NT2/D1 (cell line): ENCODE measurements around the gene KLHL28.

Experiments
- DNase-seq: peaks from one replicate; pipeline ENCODE4 v3.0.0-alpha.2; 2011; ENCODE audit warnings: low read depth, low spot score
- H3K27me3 ChIP-seq: 2 replicates; pipeline ENCODE4 v1.6.0; 2011; ENCODE audit warnings: mild to moderate bottlenecking; ENCODE audit not compliant: insufficient read length, insufficient read depth
- H3K36me3 ChIP-seq: 2 replicates; pipeline ENCODE4 v1.6.1; 2011; ENCODE audit warnings: mild to moderate bottlenecking, low read length, mixed read lengths; ENCODE audit not compliant: insufficient read depth, insufficient read length
- H3K4me1 ChIP-seq: 2 replicates; pipeline ENCODE4 v1.5.1; 2011; ENCODE audit not compliant: insufficient read depth, insufficient read length
- H3K4me3 ChIP-seq: 2 replicates; pipeline ENCODE4 v1.5.1; 2011; ENCODE audit warnings: low read depth; ENCODE audit not compliant: insufficient read length
- H3K9ac ChIP-seq: 2 replicates; pipeline ENCODE4 v1.6.0; 2011; ENCODE audit warnings: low read depth; ENCODE audit not compliant: insufficient read length
- H3K9me3 ChIP-seq: 2 replicates; pipeline ENCODE4 v1.5.1; 2011; ENCODE audit warnings: mild to moderate bottlenecking, low read length; ENCODE audit not compliant: insufficient read depth
- SUZ12 ChIP-seq: IDR thresholded peaks from 2 replicates; pipeline ENCODE4 v1.6.1; 2011; ENCODE audit not compliant: insufficient read length, insufficient read depth; ENCODE audit errors: extremely low read depth
- YY1 ChIP-seq: IDR thresholded peaks from 2 replicates; pipeline ENCODE4 v1.6.1; 2011; ENCODE audit not compliant: insufficient read length, insufficient read depth
- ZNF274 ChIP-seq: IDR thresholded peaks from 2 replicates; pipeline ENCODE4 v1.6.1; 2011; ENCODE audit warnings: mild to moderate bottlenecking, low read depth, low read length

Gene KLHL28

GRCh38 chr14:44982594-44982993, 20.8 kb upstream of the KLHL28 start:
- no peaks in the 10 kb centered on the region for H3K9me3 ChIP-seq
- H3K4me1 ChIP-seq: no peaks in the 10 kb centered on the region
- H3K4me3 ChIP-seq: no peak overlapping the region
- H3K27me3 ChIP-seq: no peaks in the 10 kb centered on the region
- DNase-seq: no peak
- H3K9ac ChIP-seq: no peak overlapping the region
- H3K36me3 ChIP-seq: no peaks in the 10 kb centered on the region
- TF ChIP-seq ZNF274 (no peak), YY1 (no peak), SUZ12 (no peak)

- no peaks in the 10 kb centered on the region for H3K4me1 ChIP-seq
- no peaks in the 10 kb centered on the region for H3K36me3 ChIP-seq
- no peak overlapping the region for H3K4me3 ChIP-seq
- no peaks in the 10 kb centered on the region for H3K9me3 ChIP-seq
- TF ChIP-seq YY1: no peak
- TF ChIP-seq SUZ12: no peak
- TF ChIP-seq ZNF274: no peak
- DNase-seq: no peak
- no peak overlapping the region for H3K9ac ChIP-seq
- no peaks in the 10 kb centered on the region for H3K27me3 ChIP-seq
Measured at GRCh38 chr14:44981198-44981597, 19.5 kb upstream of the KLHL28 start.

GRCh38 chr14:44979740-44980356, 18.1 kb upstream of the KLHL28 start:
- DNase-seq: no peak
- no peak overlapping the region for H3K9ac ChIP-seq

GRCh38 chr14:44979273-44979672, 17.5 kb upstream of the KLHL28 start:
- H3K4me1 ChIP-seq: no peaks in the 10 kb centered on the region
- TF ChIP-seq ZNF274 (no peak), YY1 (no peak), SUZ12 (no peak)
- no peaks in the 10 kb centered on the region for H3K9me3 ChIP-seq
- H3K27me3 ChIP-seq: no peaks in the 10 kb centered on the region
- no peak overlapping the region for H3K4me3 ChIP-seq
- no peak overlapping the region for H3K9ac ChIP-seq
- no peak for DNase-seq
- no peaks in the 10 kb centered on the region for H3K36me3 ChIP-seq

More at GRCh38 chr14:44979740-44980356, 18.1 kb upstream of the KLHL28 start:
- Histone ChIP-seq H3K36me3 (no peaks in the 10 kb centered on the region), H3K27me3 (no peaks in the 10 kb centered on the region), H3K9me3 (no peaks in the 10 kb centered on the region), H3K4me3 (no peak overlapping the region), H3K4me1 (no peaks in the 10 kb centered on the region)
- TF ChIP-seq ZNF274 (no peak), YY1 (no peak), SUZ12 (no peak)

- Histone ChIP-seq H3K9ac (no peak overlapping the region), H3K4me1 (no peaks in the 10 kb centered on the region), H3K4me3 (no peak overlapping the region), H3K36me3 (no peaks in the 10 kb centered on the region), H3K9me3 (no peaks in the 10 kb centered on the region), H3K27me3 (no peaks in the 10 kb centered on the region)
- TF ChIP-seq SUZ12: no peak
- no peak for TF ChIP-seq YY1
- TF ChIP-seq ZNF274: no peak
- DNase-seq: no peak
Measured at GRCh38 chr14:44971459-44971858, 9.7 kb upstream of the KLHL28 start.

- Histone ChIP-seq H3K36me3 (no peaks in the 10 kb centered on the region), H3K9ac (no peak overlapping the region), H3K27me3 (no peaks in the 10 kb centered on the region), H3K4me1 (no peaks in the 10 kb centered on the region), H3K4me3 (no peak overlapping the region), H3K9me3 (no peaks in the 10 kb centered on the region)
- no peak for DNase-seq
- TF ChIP-seq YY1 (no peak), SUZ12 (no peak), ZNF274 (no peak)
Measured at GRCh38 chr14:44970907-44971306, 9.2 kb upstream of the KLHL28 start.

GRCh38 chr14:44968714-44969113, 7.0 kb upstream of the KLHL28 start:
- TF ChIP-seq SUZ12 (no peak), YY1 (no peak), ZNF274 (no peak)
- no peak overlapping the region for H3K4me3 ChIP-seq
- no peak overlapping the region for H3K9ac ChIP-seq
- no peaks in the 10 kb centered on the region for H3K27me3 ChIP-seq
- no peak for DNase-seq
- H3K9me3 ChIP-seq: peaks cover 4% of the 10 kb centered on the region; the same call in 1 of the 2 replicates
- no peaks in the 10 kb centered on the region for H3K4me1 ChIP-seq
- no peaks in the 10 kb centered on the region for H3K36me3 ChIP-seq
